Urinary bladder (tissue), 4 donors: ENCODE results near the gene NRIP1. TPM values are rescaled to one million over a fixed set of nuclear protein-coding genes. Genes with fewer than 3 reads are reported as not detected.

Experiments
- DNase-seq: peaks from one replicate; pipeline ENCODE4 v3.0.0-alpha.2; 2015; ENCODE audit errors: extremely low spot score
- H3K27ac ChIP-seq: one replicate; pipeline ENCODE4 v1.5.1; 2013; ENCODE audit warnings: low read depth, mild to moderate bottlenecking, moderate library complexity
- H3K36me3 ChIP-seq: one replicate; pipeline ENCODE4 v1.6.1; 2013; ENCODE audit warnings: mild to moderate bottlenecking, moderate library complexity; ENCODE audit not compliant: insufficient read depth
- H3K4me1 ChIP-seq: one replicate; pipeline ENCODE4 v1.6.1; 2013; ENCODE audit warnings: mild to moderate bottlenecking, moderate library complexity; ENCODE audit not compliant: insufficient read depth
- H3K4me3 ChIP-seq: one replicate; pipeline ENCODE4 v1.5.1; 2013; ENCODE audit warnings: low read depth, low read length
- WGBS: extraction: QIAGEN DNeasy Blood & Tissue Kit; methylation state at CpG from one replicate; pipeline ENCODE4 v1.1.7; 2013; 5-methylcytosine and 5-hydroxymethylcytosine counted together
- polyA plus RNA-seq: library from polyadenylated mRNA; stranded (reverse); fragments of 200-250 nt; gene quantifications from one replicate; pipeline ENCODE4 v1.2.3, GENCODE V29; 2013
- total RNA-seq: library from RNA; depleted of rRNA; stranded (reverse); fragments of >200 nt; gene quantifications from one replicate; pipeline ENCODE4 v1.2.3, GENCODE V29; 2014
- donor health status: healthy with polysubstance abuse.
- donor health status: healthy.

Gene NRIP1
- total and polyA plus RNA-seq, 2 donors = 11.2 to 104 TPM

DNA sequence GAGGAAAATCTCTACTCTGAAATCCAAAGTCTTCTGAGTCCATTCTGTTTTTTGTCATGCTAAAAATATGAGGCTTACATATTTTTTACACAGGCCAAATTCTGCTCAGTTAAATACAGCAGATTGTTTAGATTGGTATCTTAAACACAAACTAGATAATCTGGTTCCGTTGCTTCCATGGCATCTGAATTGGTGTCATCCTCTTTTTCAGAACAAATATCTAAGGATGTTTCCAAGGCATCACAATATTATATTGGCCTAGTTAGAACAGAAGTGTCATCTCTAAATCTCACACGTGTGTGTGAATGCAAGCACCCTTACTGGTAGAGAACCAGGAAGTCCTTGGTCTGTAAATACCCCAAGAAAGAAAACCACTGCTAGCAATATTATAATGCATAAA is 151.2 kb downstream of the NRIP1 start:
- WGBS = 13% methylated on average over 2 of the region's 2 CpGs
- no peak for DNase-seq
- Histone ChIP-seq H3K27ac (no peak overlapping the region), H3K4me3 (no peak overlapping the region), H3K4me1 (no peaks in the 10 kb centered on the region), H3K36me3 (no peaks in the 10 kb centered on the region)

DNA sequence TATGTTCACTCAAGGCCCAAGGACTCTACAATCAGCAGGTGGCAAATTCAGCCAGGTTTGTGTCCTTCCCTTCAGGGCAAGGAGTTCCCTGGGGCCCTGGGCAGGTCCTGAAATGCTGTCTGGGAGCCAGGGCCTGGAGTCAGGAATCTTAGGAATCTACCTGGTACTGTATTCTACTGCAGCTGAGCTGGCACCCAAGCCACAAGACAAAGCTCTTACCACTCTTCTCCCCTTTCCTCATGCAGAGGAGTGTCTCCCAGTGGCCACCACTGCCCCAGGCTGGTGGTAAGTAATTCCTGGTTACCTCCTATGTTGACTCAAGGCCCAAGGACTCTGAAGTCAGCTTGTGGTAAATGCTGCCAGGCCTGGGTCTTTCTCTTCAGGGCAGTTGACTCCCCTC is 153.4 kb downstream of the NRIP1 start:
- H3K4me3 ChIP-seq = no peak overlapping the region
- H3K36me3 ChIP-seq = no peaks in the 10 kb centered on the region
- no peaks in the 10 kb centered on the region for H3K4me1 ChIP-seq
- no peak for DNase-seq
- no peak overlapping the region for H3K27ac ChIP-seq
